HL-60 (cell line): ENCODE measurements around the gene CD302.
A peak's percentile ranks its signal among the peaks of the same experiment; 100 is the strongest.

ENCODE experiments used
- SPI1 ChIP-seq: IDR thresholded peaks from 2 replicates; pipeline ENCODE4 v1.6.1; 2012; ENCODE audit warnings: low read depth, mild to moderate bottlenecking, borderline replicate concordance
- TF ChIP-seq, protein P1 (sequence below): IDR thresholded peaks from one replicate; pipeline ENCODE4 v1.5.1; 2011; ENCODE audit warnings: low read length, control low read depth, inconsistent platforms; ENCODE audit not compliant: insufficient read depth
- TF ChIP-seq, protein P2 (sequence below): IDR thresholded peaks from 2 replicates; pipeline ENCODE4 v1.6.1; 2012; ENCODE audit warnings: low read depth; ENCODE audit not compliant: insufficient replicate concordance

DNA sequence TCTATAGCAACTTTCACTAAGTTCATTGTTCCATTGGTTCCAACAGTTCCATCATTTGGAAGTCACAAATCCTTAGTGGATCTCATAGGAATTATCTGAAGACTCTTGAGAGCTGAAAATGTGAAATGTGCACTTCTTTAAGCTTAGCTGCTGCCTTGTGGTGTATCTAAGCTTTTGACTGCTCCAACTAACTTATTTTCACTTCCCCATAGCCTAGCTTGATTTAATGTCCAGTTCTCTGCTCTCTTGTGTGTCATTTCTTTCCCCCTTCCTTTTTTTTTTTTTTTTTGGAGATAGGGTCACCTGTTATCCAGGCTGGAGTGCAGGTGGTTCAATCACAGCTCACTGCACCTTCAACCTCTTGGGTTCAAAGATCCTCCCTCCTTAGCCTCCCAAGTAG is 34.9 kb upstream of the CD302 start:
- TF ChIP-seq, protein P1, sequence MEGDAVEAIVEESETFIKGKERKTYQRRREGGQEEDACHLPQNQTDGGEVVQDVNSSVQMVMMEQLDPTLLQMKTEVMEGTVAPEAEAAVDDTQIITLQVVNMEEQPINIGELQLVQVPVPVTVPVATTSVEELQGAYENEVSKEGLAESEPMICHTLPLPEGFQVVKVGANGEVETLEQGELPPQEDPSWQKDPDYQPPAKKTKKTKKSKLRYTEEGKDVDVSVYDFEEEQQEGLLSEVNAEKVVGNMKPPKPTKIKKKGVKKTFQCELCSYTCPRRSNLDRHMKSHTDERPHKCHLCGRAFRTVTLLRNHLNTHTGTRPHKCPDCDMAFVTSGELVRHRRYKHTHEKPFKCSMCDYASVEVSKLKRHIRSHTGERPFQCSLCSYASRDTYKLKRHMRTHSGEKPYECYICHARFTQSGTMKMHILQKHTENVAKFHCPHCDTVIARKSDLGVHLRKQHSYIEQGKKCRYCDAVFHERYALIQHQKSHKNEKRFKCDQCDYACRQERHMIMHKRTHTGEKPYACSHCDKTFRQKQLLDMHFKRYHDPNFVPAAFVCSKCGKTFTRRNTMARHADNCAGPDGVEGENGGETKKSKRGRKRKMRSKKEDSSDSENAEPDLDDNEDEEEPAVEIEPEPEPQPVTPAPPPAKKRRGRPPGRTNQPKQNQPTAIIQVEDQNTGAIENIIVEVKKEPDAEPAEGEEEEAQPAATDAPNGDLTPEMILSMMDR = no peak
- TF ChIP-seq SPI1 = peak; percentile 36; the same call in 1 of the 2 replicates
- TF ChIP-seq, protein P2, sequence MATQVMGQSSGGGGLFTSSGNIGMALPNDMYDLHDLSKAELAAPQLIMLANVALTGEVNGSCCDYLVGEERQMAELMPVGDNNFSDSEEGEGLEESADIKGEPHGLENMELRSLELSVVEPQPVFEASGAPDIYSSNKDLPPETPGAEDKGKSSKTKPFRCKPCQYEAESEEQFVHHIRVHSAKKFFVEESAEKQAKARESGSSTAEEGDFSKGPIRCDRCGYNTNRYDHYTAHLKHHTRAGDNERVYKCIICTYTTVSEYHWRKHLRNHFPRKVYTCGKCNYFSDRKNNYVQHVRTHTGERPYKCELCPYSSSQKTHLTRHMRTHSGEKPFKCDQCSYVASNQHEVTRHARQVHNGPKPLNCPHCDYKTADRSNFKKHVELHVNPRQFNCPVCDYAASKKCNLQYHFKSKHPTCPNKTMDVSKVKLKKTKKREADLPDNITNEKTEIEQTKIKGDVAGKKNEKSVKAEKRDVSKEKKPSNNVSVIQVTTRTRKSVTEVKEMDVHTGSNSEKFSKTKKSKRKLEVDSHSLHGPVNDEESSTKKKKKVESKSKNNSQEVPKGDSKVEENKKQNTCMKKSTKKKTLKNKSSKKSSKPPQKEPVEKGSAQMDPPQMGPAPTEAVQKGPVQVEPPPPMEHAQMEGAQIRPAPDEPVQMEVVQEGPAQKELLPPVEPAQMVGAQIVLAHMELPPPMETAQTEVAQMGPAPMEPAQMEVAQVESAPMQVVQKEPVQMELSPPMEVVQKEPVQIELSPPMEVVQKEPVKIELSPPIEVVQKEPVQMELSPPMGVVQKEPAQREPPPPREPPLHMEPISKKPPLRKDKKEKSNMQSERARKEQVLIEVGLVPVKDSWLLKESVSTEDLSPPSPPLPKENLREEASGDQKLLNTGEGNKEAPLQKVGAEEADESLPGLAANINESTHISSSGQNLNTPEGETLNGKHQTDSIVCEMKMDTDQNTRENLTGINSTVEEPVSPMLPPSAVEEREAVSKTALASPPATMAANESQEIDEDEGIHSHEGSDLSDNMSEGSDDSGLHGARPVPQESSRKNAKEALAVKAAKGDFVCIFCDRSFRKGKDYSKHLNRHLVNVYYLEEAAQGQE = no peak
